H9 (cell line): Measurements from ENCODE around the gene GRIK4. TPM values are rescaled to one million over a fixed set of nuclear protein-coding genes. Genes with fewer than 3 reads are reported as not detected.

Experiments
- DNase-seq: peaks from one replicate; pipeline ENCODE4 v3.0.0-alpha.2; 2017
- H2AFZ ChIP-seq: one replicate; pipeline ENCODE4 v1.6.1; 2013; ENCODE audit warnings: mild to moderate bottlenecking, low read length, control low read depth, moderate library complexity
- H2AK5ac ChIP-seq: 2 replicates; pipeline ENCODE4 v1.6.1; 2013; ENCODE audit warnings: low read length, control low read depth, mixed read lengths; ENCODE audit not compliant: insufficient read length
- H2BK120ac ChIP-seq: one replicate; pipeline ENCODE4 v1.6.1; 2013; ENCODE audit warnings: low read depth, mild to moderate bottlenecking, low read length, control low read depth, inconsistent platforms; ENCODE audit not compliant: poor library complexity, severe bottlenecking
- H2BK12ac ChIP-seq: 2 replicates; pipeline ENCODE4 v1.6.1; 2013; ENCODE audit warnings: low read length, control low read depth, mixed read lengths, low read depth; ENCODE audit not compliant: insufficient read length
- H2BK15ac ChIP-seq: 2 replicates; pipeline ENCODE4 v1.6.1; 2013; ENCODE audit warnings: low read depth, low read length, control low read depth
- H2BK20ac ChIP-seq: one replicate; pipeline ENCODE4 v1.6.1; 2013; ENCODE audit warnings: low read depth, mild to moderate bottlenecking, low read length, control low read depth, inconsistent platforms; ENCODE audit not compliant: poor library complexity, severe bottlenecking
- H2BK5ac ChIP-seq: 2 replicates; pipeline ENCODE4 v1.6.1; 2013; ENCODE audit warnings: low read length, control low read depth, mixed read lengths; ENCODE audit not compliant: insufficient read length
- H3K14ac ChIP-seq: 2 replicates; pipeline ENCODE4 v1.6.1; 2013; ENCODE audit warnings: low read length, control low read depth; ENCODE audit not compliant: insufficient read depth
- H3K18ac ChIP-seq: 2 replicates; pipeline ENCODE4 v1.6.1; 2013; ENCODE audit warnings: low read depth, mild to moderate bottlenecking, mixed read lengths, low read length, control low read depth; ENCODE audit not compliant: insufficient read length
- H3K23ac ChIP-seq: 2 replicates; pipeline ENCODE4 v1.6.1; 2013; ENCODE audit warnings: low read length, control low read depth, mixed read lengths, low read depth; ENCODE audit not compliant: insufficient read length
- H3K23me2 ChIP-seq: 2 replicates; pipeline ENCODE4 v1.6.1; 2013; ENCODE audit warnings: low read depth, mild to moderate bottlenecking, mixed read lengths, low read length, control low read depth; ENCODE audit not compliant: insufficient read length, poor library complexity, severe bottlenecking
- H3K27ac ChIP-seq: 2 replicates; pipeline ENCODE4 v1.5.1; 2013; ENCODE audit warnings: low read length, control low read depth, mixed read lengths, low read depth; ENCODE audit not compliant: insufficient read length
- H3K27me3 ChIP-seq: 2 replicates; pipeline ENCODE4 v1.6.1; 2013; ENCODE audit warnings: low read length, control low read depth, inconsistent platforms; ENCODE audit not compliant: insufficient read depth
- H3K4ac ChIP-seq: 2 replicates; pipeline ENCODE4 v1.6.1; 2013; ENCODE audit warnings: low read depth, mild to moderate bottlenecking, control low read depth, inconsistent platforms, low read length, moderate library complexity
- H3K4me1 ChIP-seq: 2 replicates; pipeline ENCODE4 v1.6.1; 2013; ENCODE audit warnings: low read length, control low read depth, inconsistent platforms; ENCODE audit not compliant: insufficient read depth
- H3K4me2 ChIP-seq: 2 replicates; pipeline ENCODE4 v1.6.1; 2013; ENCODE audit warnings: low read length, control low read depth, mixed read lengths; ENCODE audit not compliant: insufficient read length, insufficient read depth
- H3K56ac ChIP-seq: 2 replicates; pipeline ENCODE4 v1.6.1; 2013; ENCODE audit warnings: low read depth, mild to moderate bottlenecking, mixed read lengths, low read length, control low read depth; ENCODE audit not compliant: insufficient read length
- H3K79me1 ChIP-seq: 2 replicates; pipeline ENCODE4 v1.6.1; 2013; ENCODE audit warnings: low read depth, mild to moderate bottlenecking, moderate library complexity, low read length, control low read depth, inconsistent platforms; ENCODE audit not compliant: insufficient read depth, poor library complexity, severe bottlenecking
- H3K79me2 ChIP-seq: 2 replicates; pipeline ENCODE4 v1.6.1; 2013; ENCODE audit warnings: low read length, control low read depth, inconsistent platforms; ENCODE audit not compliant: insufficient read depth
- H3K9ac ChIP-seq: 2 replicates; pipeline ENCODE4 v1.6.1; 2013; ENCODE audit warnings: low read length, control low read depth, mixed read lengths; ENCODE audit not compliant: insufficient read length; ENCODE audit errors: extremely low read depth
- H3K9me3 ChIP-seq: one replicate; pipeline ENCODE4 v1.6.1; 2013; ENCODE audit warnings: low read depth, low read length, inconsistent platforms; ENCODE audit not compliant: control insufficient read depth
- H3T11ph ChIP-seq: one replicate; pipeline ENCODE4 v1.6.1; 2013; ENCODE audit warnings: mild to moderate bottlenecking, low read length, control low read depth, inconsistent platforms
- H4K20me1 ChIP-seq: one replicate; pipeline ENCODE4 v1.6.1; 2013; ENCODE audit not compliant: control insufficient read depth, insufficient read length, insufficient read depth
- H4K5ac ChIP-seq: 2 replicates; pipeline ENCODE4 v1.6.1; 2013; ENCODE audit warnings: low read depth, mild to moderate bottlenecking, mixed read lengths, low read length, control low read depth; ENCODE audit not compliant: insufficient read length
- H4K8ac ChIP-seq: replicated peaks from 2 replicates; pipeline ENCODE4 v1.6.1; 2013; ENCODE audit warnings: low read length, control low read depth, mixed read lengths, low read depth; ENCODE audit not compliant: insufficient read length
- H4K91ac ChIP-seq: 2 replicates; pipeline ENCODE4 v1.6.1; 2013; ENCODE audit warnings: low read depth, mild to moderate bottlenecking, moderate library complexity, mixed read lengths, low read length, control low read depth; ENCODE audit not compliant: insufficient read length
- H3K27ac Mint-ChIP-seq, 3 experiments: 2 replicates in 2 of 3; 3 replicates in 1 of 3; pipeline ENCODE4 v1.8.0; 2020 to 2021; ENCODE audit warnings: mixed read lengths in 3 of 3, mild to moderate bottlenecking in 1 of 3, moderate library complexity in 1 of 3
- H3K27me3 Mint-ChIP-seq: 2 replicates; pipeline ENCODE4 v1.8.0; 2021; ENCODE audit warnings: low read depth, mild to moderate bottlenecking, moderate library complexity, mixed read lengths
- H3K36me3 Mint-ChIP-seq, 3 experiments: 2 replicates in 2 of 3; 3 replicates in 1 of 3; pipeline ENCODE4 v1.8.0; 2020 to 2021; ENCODE audit warnings: low read depth in 3 of 3, mixed read lengths in 3 of 3; ENCODE audit not compliant: insufficient read depth in 1 of 3
- H3K4me1 Mint-ChIP-seq, 2 experiments: 2 replicates each; pipeline ENCODE4 v1.8.0; 2020; ENCODE audit warnings: mixed read lengths in 2 of 2
- H3K4me3 Mint-ChIP-seq, 2 experiments: 2 replicates in 1 of 2; 3 replicates in 1 of 2; pipeline ENCODE4 v1.8.0; 2020 to 2021; ENCODE audit warnings: mild to moderate bottlenecking in 2 of 2, mixed read lengths in 2 of 2, moderate library complexity in 1 of 2
- H3K9me3 Mint-ChIP-seq, 2 experiments: 2 replicates in 1 of 2; 3 replicates in 1 of 2; pipeline ENCODE4 v1.8.0; 2020; ENCODE audit warnings: mild to moderate bottlenecking in 2 of 2, mixed read lengths in 2 of 2, moderate library complexity in 1 of 2
- CTCF ChIP-seq: fragments of 200-600 bp; sonication (generic); conservative IDR thresholded peaks from 3 replicates; pipeline ENCODE4 v1.8.0; 2021; ENCODE audit warnings: antibody characterized with exemption, mild to moderate bottlenecking
- WGBS: extraction: QIAGEN DNeasy Blood & Tissue Kit; methylation state at CpG from one replicate; pipeline ENCODE4 v1.1.7; 2013; ENCODE audit warnings: missing lambda C conversion rate, low lambda C conversion rate, mixed read lengths; ENCODE audit not compliant: insufficient read length; ENCODE audit errors: extremely low coverage; 5-methylcytosine and 5-hydroxymethylcytosine counted together
- total RNA-seq: library from RNA; stranded (reverse); gene quantifications from 2 replicates; pipeline ENCODE4 v1.2.1, GENCODE V29; 2021

The GRIK4 gene
- total RNA-seq, 1 experiment from 2014 or later = 2.3 TPM

DNA sequence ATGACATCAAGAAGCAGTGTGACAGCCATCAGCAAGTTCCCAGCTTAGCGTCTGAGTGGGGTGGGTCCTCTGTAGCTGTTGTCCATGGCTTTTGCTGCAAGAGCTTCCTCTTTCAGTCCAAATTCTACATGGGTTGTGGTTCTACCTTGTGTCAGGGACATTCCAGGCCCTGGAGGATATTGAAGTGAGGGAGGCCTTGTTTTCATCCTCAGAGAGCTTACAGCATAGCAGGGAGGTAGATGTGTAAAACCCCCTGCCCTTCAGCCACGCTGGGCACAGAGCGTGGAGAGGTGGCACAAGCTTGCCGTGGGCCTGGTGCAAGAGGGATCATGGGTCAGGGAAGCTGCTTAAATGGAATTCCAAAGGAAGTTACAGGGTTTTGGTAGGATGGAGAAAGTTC, 93.9 kb downstream of the GRIK4 start:
- no peak for DNase-seq
- H3K79me2 ChIP-seq = no peaks in the 10 kb centered on the region
- no peaks in the 10 kb centered on the region for H3K79me1 ChIP-seq
- H3K4me3 Mint-ChIP-seq = no peak overlapping the region
- no peaks in the 10 kb centered on the region for H3K9me3 ChIP-seq
- no peak overlapping the region for H4K91ac ChIP-seq
- H2BK15ac ChIP-seq = no peak overlapping the region
- H3K23ac ChIP-seq = no peak overlapping the region
- TF ChIP-seq CTCF = no peak
- no peak overlapping the region for H4K8ac ChIP-seq
- H3K4me1 Mint-ChIP-seq = peaks cover 37 to 51% of the 10 kb centered on the region in 2 experiments
- no peak overlapping the region for H2BK5ac ChIP-seq
- H2AFZ ChIP-seq = no peak overlapping the region
- no peak overlapping the region for H3K18ac ChIP-seq
- H3K9me3 Mint-ChIP-seq = no peaks in the 10 kb centered on the region; a peak in 1 of 5 replicates
- H4K20me1 ChIP-seq = no peaks in the 10 kb centered on the region
- H2BK12ac ChIP-seq = no peak overlapping the region
- H3K27me3 ChIP-seq = no peaks in the 10 kb centered on the region
- H3T11ph ChIP-seq = no peak overlapping the region
- H3K4me1 ChIP-seq = peaks cover 7% of the 10 kb centered on the region; the same call in 1 of the 2 replicates
- H3K4ac ChIP-seq = no peak overlapping the region
- no peak overlapping the region for H2BK120ac ChIP-seq
- H3K27me3 Mint-ChIP-seq = peaks cover 9% of the 10 kb centered on the region
- H3K27ac Mint-ChIP-seq = no peak overlapping the region
- no peak overlapping the region for H3K14ac ChIP-seq
- no peak overlapping the region for H2AK5ac ChIP-seq
- WGBS = no CpG with 5 or more reads among the region's 4 CpGs
- no peak overlapping the region for H2BK20ac ChIP-seq
- no peaks in the 10 kb centered on the region; a peak in 1 of 7 replicates for H3K36me3 Mint-ChIP-seq
- H3K23me2 ChIP-seq = no peaks in the 10 kb centered on the region
- no peak overlapping the region for H4K5ac ChIP-seq
- no peak overlapping the region for H3K4me2 ChIP-seq
- no peak overlapping the region for H3K9ac ChIP-seq
- H3K56ac ChIP-seq = no peak overlapping the region
- no peak overlapping the region for H3K27ac ChIP-seq
